Measurements from ENCODE around the gene LOXL3. TPM values are rescaled to one million over a fixed set of nuclear protein-coding genes. Genes with fewer than 3 reads are reported as not detected.
A peak's percentile ranks its signal among the peaks of the same experiment; 100 is the strongest.

Gene LOXL3
- total and polyA plus RNA-seq, 9 donors: 6.1 to 10.8 (median 7.1) TPM

- H3K9me3 ChIP-seq (replicated peaks; ENCODE audit: control insufficient read depth, low read depth, low read length): no peaks in the 10 kb centered on the region
- no peak overlapping the region for H3K27ac ChIP-seq (ENCODE audit: low read length)
- H3K4me3 ChIP-seq (ENCODE audit: low read length): no peak overlapping the region
- peaks cover 2% of the 10 kb centered on the region for H3K4me1 ChIP-seq (ENCODE audit: control insufficient read depth, insufficient read depth, low read length)
- 100% methylated on average over 1 of the region's 4 CpGs for WGBS (ENCODE audit: insufficient coverage)
- peak; percentile 46 for DNase-seq
- H3K36me3 ChIP-seq (ENCODE audit: control insufficient read depth, insufficient read depth, low read length): no peaks in the 10 kb centered on the region
- peaks cover 7% of the 10 kb centered on the region for H3K27me3 ChIP-seq (ENCODE audit: control insufficient read depth, insufficient read depth, low read length)
Observed at GRCh38 chr2:74585406-74586185, 31.9 kb upstream of the LOXL3 start.

GRCh38 chr2:74584088-74584645 lies 30.4 kb upstream of the LOXL3 start:
- no peaks in the 10 kb centered on the region for H3K27me3 ChIP-seq (ENCODE audit: control insufficient read depth, insufficient read depth, low read length)
- no peak for DNase-seq
- H3K4me1 ChIP-seq (ENCODE audit: control insufficient read depth, insufficient read depth, low read length): peaks cover 2% of the 10 kb centered on the region
- H3K9me3 ChIP-seq (replicated peaks; ENCODE audit: control insufficient read depth, low read depth, low read length): no peaks in the 10 kb centered on the region
- H3K4me3 ChIP-seq (ENCODE audit: low read length): no peak overlapping the region
- WGBS (ENCODE audit: insufficient coverage): 73% methylated on average over 2 of the region's 2 CpGs
- no peak overlapping the region for H3K27ac ChIP-seq (ENCODE audit: low read length)
- no peaks in the 10 kb centered on the region for H3K36me3 ChIP-seq (ENCODE audit: control insufficient read depth, insufficient read depth, low read length)

- DNase-seq: peak; percentile 49
- Histone ChIP-seq H3K36me3 (ENCODE audit: control insufficient read depth, insufficient read depth, low read length) (no peaks in the 10 kb centered on the region), H3K4me1 (ENCODE audit: control insufficient read depth, insufficient read depth, low read length) (peaks cover 2% of the 10 kb centered on the region), H3K27me3 (ENCODE audit: control insufficient read depth, insufficient read depth, low read length) (no peaks in the 10 kb centered on the region), H3K27ac (ENCODE audit: low read length) (peak overlapping the region; percentile 52), H3K9me3 (replicated peaks; ENCODE audit: control insufficient read depth, low read depth, low read length) (no peaks in the 10 kb centered on the region), H3K4me3 (ENCODE audit: low read length) (no peak overlapping the region)
Observed at GRCh38 chr2:74583504-74583903, 29.8 kb upstream of the LOXL3 start.

GRCh38 chr2:74582184-74582583 lies 28.4 kb upstream of the LOXL3 start:
- Histone ChIP-seq H3K27me3 (ENCODE audit: control insufficient read depth, insufficient read depth, low read length) (no peaks in the 10 kb centered on the region), H3K27ac (ENCODE audit: low read length) (no peak overlapping the region), H3K4me1 (ENCODE audit: control insufficient read depth, insufficient read depth, low read length) (peaks cover 5% of the 10 kb centered on the region), H3K9me3 (replicated peaks; ENCODE audit: control insufficient read depth, low read depth, low read length) (no peaks in the 10 kb centered on the region), H3K4me3 (ENCODE audit: low read length) (no peak overlapping the region), H3K36me3 (ENCODE audit: control insufficient read depth, insufficient read depth, low read length) (no peaks in the 10 kb centered on the region)
- no peak for DNase-seq
- WGBS (ENCODE audit: insufficient coverage): no CpG with 5 or more reads among the region's 2 CpGs

GRCh38 chr2:74581463-74581862 lies 27.7 kb upstream of the LOXL3 start:
- Histone ChIP-seq H3K9me3 (replicated peaks; ENCODE audit: control insufficient read depth, low read depth, low read length) (no peaks in the 10 kb centered on the region), H3K27ac (ENCODE audit: low read length) (no peak overlapping the region), H3K27me3 (ENCODE audit: control insufficient read depth, insufficient read depth, low read length) (no peaks in the 10 kb centered on the region), H3K4me1 (ENCODE audit: control insufficient read depth, insufficient read depth, low read length) (peaks cover 8% of the 10 kb centered on the region), H3K4me3 (ENCODE audit: low read length) (no peak overlapping the region), H3K36me3 (ENCODE audit: control insufficient read depth, insufficient read depth, low read length) (no peaks in the 10 kb centered on the region)
- WGBS (ENCODE audit: insufficient coverage): no CpG with 5 or more reads among the region's 3 CpGs
- no peak for DNase-seq

GRCh38 chr2:74578408-74578807 lies 24.7 kb upstream of the LOXL3 start:
- 88% methylated on average over 3 of the region's 3 CpGs for WGBS (ENCODE audit: insufficient coverage)
- peaks cover 13% of the 10 kb centered on the region for H3K4me1 ChIP-seq (ENCODE audit: control insufficient read depth, insufficient read depth, low read length)
- no peak for DNase-seq

GRCh38 chr2:74577448-74577847 lies 23.7 kb upstream of the LOXL3 start:
- no CpG with 5 or more reads among the region's 2 CpGs for WGBS (ENCODE audit: insufficient coverage)
- Histone ChIP-seq H3K4me1 (ENCODE audit: control insufficient read depth, insufficient read depth, low read length) (peaks cover 11% of the 10 kb centered on the region), H3K9me3 (replicated peaks; ENCODE audit: control insufficient read depth, low read depth, low read length) (no peaks in the 10 kb centered on the region), H3K27me3 (ENCODE audit: control insufficient read depth, insufficient read depth, low read length) (no peaks in the 10 kb centered on the region), H3K4me3 (ENCODE audit: low read length) (no peak overlapping the region), H3K36me3 (ENCODE audit: control insufficient read depth, insufficient read depth, low read length) (no peaks in the 10 kb centered on the region), H3K27ac (ENCODE audit: low read length) (no peak overlapping the region)
- DNase-seq: peak; percentile 69

More at GRCh38 chr2:74578408-74578807, 24.7 kb upstream of the LOXL3 start:
- H3K36me3 ChIP-seq (ENCODE audit: control insufficient read depth, insufficient read depth, low read length): no peaks in the 10 kb centered on the region
- H3K9me3 ChIP-seq (replicated peaks; ENCODE audit: control insufficient read depth, low read depth, low read length): no peaks in the 10 kb centered on the region
- no peaks in the 10 kb centered on the region for H3K27me3 ChIP-seq (ENCODE audit: control insufficient read depth, insufficient read depth, low read length)
- H3K4me3 ChIP-seq (ENCODE audit: low read length): no peak overlapping the region
- H3K27ac ChIP-seq (ENCODE audit: low read length): no peak overlapping the region

GRCh38 chr2:74576863-74577229 lies 23.1 kb upstream of the LOXL3 start:
- Histone ChIP-seq H3K27me3 (ENCODE audit: control insufficient read depth, insufficient read depth, low read length) (no peaks in the 10 kb centered on the region), H3K4me3 (ENCODE audit: low read length) (no peak overlapping the region), H3K36me3 (ENCODE audit: control insufficient read depth, insufficient read depth, low read length) (no peaks in the 10 kb centered on the region), H3K27ac (ENCODE audit: low read length) (no peak overlapping the region), H3K4me1 (ENCODE audit: control insufficient read depth, insufficient read depth, low read length) (peaks cover 11% of the 10 kb centered on the region), H3K9me3 (replicated peaks; ENCODE audit: control insufficient read depth, low read depth, low read length) (no peaks in the 10 kb centered on the region)
- DNase-seq: peak; percentile 90
- no CpG with 5 or more reads among the region's 1 CpG for WGBS (ENCODE audit: insufficient coverage)

GRCh38 chr2:74576211-74576862 lies 22.6 kb upstream of the LOXL3 start:
- 100% methylated on average over 1 of the region's 7 CpGs for WGBS (ENCODE audit: insufficient coverage)
- H3K9me3 ChIP-seq (replicated peaks; ENCODE audit: control insufficient read depth, low read depth, low read length): no peaks in the 10 kb centered on the region
- no peak overlapping the region for H3K27ac ChIP-seq (ENCODE audit: low read length)
- H3K4me1 ChIP-seq (ENCODE audit: control insufficient read depth, insufficient read depth, low read length): peaks cover 11% of the 10 kb centered on the region
- H3K27me3 ChIP-seq (ENCODE audit: control insufficient read depth, insufficient read depth, low read length): no peaks in the 10 kb centered on the region
- no peak for DNase-seq
- no peak overlapping the region for H3K4me3 ChIP-seq (ENCODE audit: low read length)
- H3K36me3 ChIP-seq (ENCODE audit: control insufficient read depth, insufficient read depth, low read length): no peaks in the 10 kb centered on the region

GRCh38 chr2:74575320-74575719 lies 21.6 kb upstream of the LOXL3 start:
- no peak overlapping the region for H3K4me3 ChIP-seq (ENCODE audit: low read length)
- no peaks in the 10 kb centered on the region for H3K9me3 ChIP-seq (replicated peaks; ENCODE audit: control insufficient read depth, low read depth, low read length)
- no peak for DNase-seq
- 86% methylated on average over 1 of the region's 4 CpGs for WGBS (ENCODE audit: insufficient coverage)
- H3K27me3 ChIP-seq (ENCODE audit: control insufficient read depth, insufficient read depth, low read length): no peaks in the 10 kb centered on the region
- no peaks in the 10 kb centered on the region for H3K36me3 ChIP-seq (ENCODE audit: control insufficient read depth, insufficient read depth, low read length)
- no peak overlapping the region for H3K27ac ChIP-seq (ENCODE audit: low read length)
- H3K4me1 ChIP-seq (ENCODE audit: control insufficient read depth, insufficient read depth, low read length): peaks cover 11% of the 10 kb centered on the region
